ENCODE results near the gene ZC2HC1B. TPM values are rescaled to one million over a fixed set of nuclear protein-coding genes. Genes with fewer than 3 reads are reported as not detected.

Gene ZC2HC1B
- total RNA-seq, 2 donors from 2014 or later: 0.34 TPM; not detected in 1

DNA sequence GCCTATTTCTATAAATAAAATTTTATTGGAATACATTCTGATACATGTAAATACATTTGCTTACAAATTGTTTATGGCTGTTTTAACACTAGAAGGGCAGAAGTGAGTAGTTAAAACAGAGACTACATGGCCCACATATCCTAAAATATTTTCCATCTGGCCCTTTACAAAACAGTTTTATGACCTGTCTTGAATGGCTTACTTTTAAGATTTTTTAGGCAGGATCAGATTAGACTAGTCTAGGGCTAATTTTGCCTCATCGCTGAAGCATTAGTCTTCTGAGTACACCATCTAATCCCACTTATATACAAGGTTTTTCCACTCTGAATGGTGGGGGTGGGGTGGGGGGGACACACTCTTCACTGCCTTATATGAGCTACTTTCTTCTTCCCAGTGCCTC lies 116.6 kb downstream of the ZC2HC1B start:
- H3K27me3 Mint-ChIP-seq: no peaks in the 10 kb centered on the region
- no peak overlapping the region for H3K4me3 Mint-ChIP-seq
- no peaks in the 10 kb centered on the region for H3K9me3 ChIP-seq (ENCODE audit: control insufficient read depth, low read length, poor library complexity, severe bottlenecking)
- DNase-seq: no peak
- no peak for ATAC-seq
- H3K36me3 Mint-ChIP-seq (ENCODE audit: low read depth): no peaks in the 10 kb centered on the region
- no peak overlapping the region for H3K27ac Mint-ChIP-seq
- H3K4me1 Mint-ChIP-seq: no peaks in the 10 kb centered on the region

- ATAC-seq: no peak
- Mint-ChIP-seq H3K36me3 (ENCODE audit: low read depth) (no peaks in the 10 kb centered on the region), H3K4me3 (no peak overlapping the region), H3K27me3 (no peaks in the 10 kb centered on the region), H3K27ac (no peak overlapping the region), H3K4me1 (no peaks in the 10 kb centered on the region)
- no peak for DNase-seq
- H3K9me3 ChIP-seq (ENCODE audit: control insufficient read depth, low read length, poor library complexity, severe bottlenecking): no peaks in the 10 kb centered on the region
Measured at GRCh38 chr6:143982968-143983367, 118.7 kb downstream of the ZC2HC1B start.

- Mint-ChIP-seq H3K4me3 (no peak overlapping the region), H3K36me3 (ENCODE audit: low read depth) (peaks cover 1% of the 10 kb centered on the region), H3K27me3 (no peaks in the 10 kb centered on the region), H3K27ac (no peak overlapping the region), H3K4me1 (no peaks in the 10 kb centered on the region)
- no peaks in the 10 kb centered on the region for H3K9me3 ChIP-seq (ENCODE audit: control insufficient read depth, low read length, poor library complexity, severe bottlenecking)
- DNase-seq: no peak
- ATAC-seq: no peak
Measured at GRCh38 chr6:143984666-143985065, 120.4 kb downstream of the ZC2HC1B start.

DNA sequence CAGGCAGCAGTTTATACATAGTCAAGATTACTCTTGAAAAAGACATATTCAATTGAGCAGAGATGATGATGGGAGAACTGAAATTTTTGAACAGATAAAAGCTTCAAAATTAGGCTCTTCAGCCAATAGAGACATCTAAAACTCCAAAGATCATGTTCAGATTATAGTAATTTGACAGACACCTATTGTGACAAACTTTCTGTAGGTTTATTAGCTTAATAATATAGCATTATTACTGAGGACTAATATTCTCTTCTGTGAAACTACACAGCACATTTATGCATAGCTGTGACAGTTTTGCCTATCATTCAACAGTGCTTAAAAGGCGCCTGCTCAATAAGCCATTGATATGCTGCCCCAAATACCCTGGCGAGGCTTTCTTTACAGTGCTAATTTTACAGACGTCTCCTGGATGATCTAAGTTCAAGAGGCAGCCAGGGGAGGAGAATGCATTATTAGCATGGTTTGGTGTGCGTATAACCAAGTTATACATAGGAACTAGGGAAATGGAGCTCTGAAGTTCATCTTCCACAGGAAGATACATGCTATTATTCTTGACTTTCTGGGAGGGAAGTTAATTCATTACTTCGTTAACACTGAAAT lies 122.3 kb downstream of the ZC2HC1B start:
- Mint-ChIP-seq H3K27ac (no peak overlapping the region), H3K36me3 (ENCODE audit: low read depth) (peaks cover 3% of the 10 kb centered on the region), H3K4me1 (no peaks in the 10 kb centered on the region), H3K4me3 (no peak overlapping the region), H3K27me3 (no peaks in the 10 kb centered on the region)
- ATAC-seq (no peak), DNase-seq (no peak)
- H3K9me3 ChIP-seq (ENCODE audit: control insufficient read depth, low read length, poor library complexity, severe bottlenecking): no peaks in the 10 kb centered on the region

Other genes with a start within 250 kb of the ZC2HC1B start
- gene PHACTR2, start 186.5 kb upstream of the ZC2HC1B start, total RNA-seq: 10 to 100 TPM; 66.1 to 66.3 TPM
- 10 to 100 TPM; 19.1 to 24.4 TPM for gene LTV1, start 21.1 kb upstream of the ZC2HC1B start, total RNA-seq
- 1 to 10 TPM; 3.3 to 6.3 TPM for gene PLAGL1, start 143.8 kb downstream of the ZC2HC1B start, total RNA-seq
- 100 to 1,000 TPM; 143 to 175 TPM for gene SF3B5, start 231.1 kb downstream of the ZC2HC1B start, total RNA-seq

All from T-helper 17 cell (primary cell).